H54 (cell line): ENCODE measurements around the gene DSG4.

Source experiments
- DNase-seq: peaks from one replicate; pipeline ENCODE4 v3.0.0; 2011; ENCODE audit warnings: low spot score, mixed read lengths; ENCODE audit not compliant: insufficient read length
- FAIRE-seq: peaks from 3 replicates; lab custom pipeline; 2011; peaks lifted over from hg19 to GRCh38; lab: Jason Lieb, UNC
- POLR2A ChIP-seq: IDR thresholded peaks from 2 replicates; pipeline ENCODE4 v1.6.1; 2011; ENCODE audit warnings: low read depth, mild to moderate bottlenecking, low read length

Gene DSG4

DNA sequence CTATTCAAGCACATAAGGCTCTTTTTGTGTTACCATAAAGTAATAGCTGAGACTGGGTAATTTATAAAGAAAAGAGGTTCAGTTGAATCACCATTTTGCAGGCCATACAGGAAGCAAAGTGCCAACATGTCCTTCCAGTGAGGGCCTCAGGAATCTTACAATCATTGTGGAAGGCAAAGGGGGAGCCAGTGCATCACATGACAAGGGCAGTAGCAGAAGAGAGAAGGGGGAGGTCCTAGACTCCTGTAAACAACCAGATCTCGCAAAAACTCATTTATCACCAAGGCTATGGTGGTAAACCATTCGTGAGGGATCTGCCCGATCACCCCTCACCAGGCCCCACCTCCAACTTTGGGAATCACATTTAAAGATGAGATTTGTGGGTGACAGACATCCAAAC lies 16.7 kb downstream of the DSG4 start:
- TF ChIP-seq POLR2A = no peak
- DNase-seq (no peak), FAIRE-seq (no peak)

DNA sequence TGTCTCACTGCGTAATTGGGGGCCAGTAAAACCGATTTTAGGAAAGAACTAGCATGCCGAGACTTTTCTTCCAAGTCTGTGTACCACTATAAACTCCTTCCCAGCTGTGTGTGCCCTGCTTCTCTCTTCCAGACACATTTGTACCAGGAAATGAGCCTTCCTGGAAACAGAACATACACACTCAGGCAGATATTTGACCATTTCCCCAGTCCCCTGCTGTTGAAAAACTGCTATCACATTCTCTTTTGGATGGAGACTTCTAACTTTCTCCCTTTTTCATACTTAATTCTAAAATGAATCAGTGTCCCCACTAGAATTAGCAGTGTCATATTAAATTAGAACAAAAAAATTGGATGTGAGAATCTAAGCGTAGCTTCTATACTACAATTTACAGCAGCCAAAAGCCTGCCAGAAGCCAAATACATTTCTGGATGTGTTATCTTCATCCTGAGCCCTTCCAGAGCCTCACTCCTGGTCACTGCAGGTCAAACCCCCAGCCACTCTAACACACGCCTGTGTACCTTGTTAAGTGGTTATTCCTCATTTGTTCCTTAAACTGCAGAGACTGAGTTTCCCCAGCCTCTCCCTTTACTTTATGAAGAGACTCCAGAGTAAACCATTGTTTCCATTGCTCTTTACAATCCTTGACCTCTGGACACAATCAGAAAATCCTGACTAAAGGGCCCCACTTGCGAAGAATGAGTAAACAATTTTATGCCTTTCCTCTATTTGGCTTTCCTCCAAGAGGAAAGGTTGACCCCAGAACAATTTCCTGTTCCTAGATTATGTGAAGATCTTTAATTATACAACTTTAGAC lies 20.4 kb downstream of the DSG4 start:
- no peak for TF ChIP-seq POLR2A
- no peak for FAIRE-seq

DNA sequence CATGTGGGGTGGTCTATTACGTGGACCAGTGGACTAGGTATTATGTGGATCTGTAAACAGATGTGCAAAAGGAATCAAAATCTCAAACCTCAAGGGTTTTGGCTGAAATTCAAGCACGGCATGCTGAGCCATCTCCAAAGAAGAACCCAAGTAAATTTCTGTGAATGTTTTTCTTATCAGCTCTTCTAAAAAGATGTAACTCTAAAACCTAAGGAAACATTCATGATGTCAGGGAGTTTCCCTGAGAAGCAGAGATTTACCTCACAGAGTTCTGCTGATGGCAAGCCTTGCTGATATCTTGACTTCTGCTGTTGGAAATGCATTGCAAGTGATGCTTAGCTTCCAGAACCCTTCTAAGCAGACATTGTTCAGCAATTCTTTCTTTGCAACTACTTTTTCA lies 21.6 kb downstream of the DSG4 start:
- DNase-seq (no peak), FAIRE-seq (no peak)
- no peak for TF ChIP-seq POLR2A

More for the DNA sequence above, 20.4 kb downstream of the DSG4 start:
- no peak for DNase-seq

DNA sequence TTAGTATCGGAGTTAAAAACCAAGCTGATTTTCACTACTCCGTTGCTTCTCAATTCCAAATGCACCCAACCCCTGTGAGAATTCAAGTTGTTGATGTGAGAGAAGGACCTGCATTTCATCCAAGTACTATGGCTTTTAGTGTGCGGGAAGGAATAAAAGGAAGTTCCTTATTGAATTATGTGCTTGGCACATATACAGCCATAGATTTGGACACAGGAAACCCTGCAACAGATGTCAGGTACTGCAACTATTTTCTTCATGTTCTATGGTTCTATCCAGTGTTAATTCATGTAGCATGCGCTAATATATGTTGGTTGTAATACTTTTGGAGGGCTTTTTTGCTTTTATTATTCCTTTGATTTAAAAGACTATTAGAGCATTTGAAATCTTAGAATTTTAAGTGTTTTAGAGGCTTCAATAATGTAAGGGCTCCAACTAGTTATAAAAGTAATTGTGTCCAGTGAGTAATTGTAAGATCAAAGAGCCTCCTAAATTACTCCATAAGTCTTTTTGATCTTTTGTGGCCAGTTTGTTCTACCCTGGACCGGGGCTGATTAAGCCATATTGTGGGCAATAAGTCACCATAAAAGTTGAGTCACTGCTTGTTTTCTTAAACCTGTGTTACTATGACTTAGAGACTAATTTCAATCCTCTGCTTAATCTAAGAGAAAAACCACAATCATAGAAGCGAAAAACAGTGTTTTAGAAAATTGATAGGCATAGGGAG lies 22.9 kb downstream of the DSG4 start:
- no peak for DNase-seq
- no peak for TF ChIP-seq POLR2A
- no peak for FAIRE-seq

DNA sequence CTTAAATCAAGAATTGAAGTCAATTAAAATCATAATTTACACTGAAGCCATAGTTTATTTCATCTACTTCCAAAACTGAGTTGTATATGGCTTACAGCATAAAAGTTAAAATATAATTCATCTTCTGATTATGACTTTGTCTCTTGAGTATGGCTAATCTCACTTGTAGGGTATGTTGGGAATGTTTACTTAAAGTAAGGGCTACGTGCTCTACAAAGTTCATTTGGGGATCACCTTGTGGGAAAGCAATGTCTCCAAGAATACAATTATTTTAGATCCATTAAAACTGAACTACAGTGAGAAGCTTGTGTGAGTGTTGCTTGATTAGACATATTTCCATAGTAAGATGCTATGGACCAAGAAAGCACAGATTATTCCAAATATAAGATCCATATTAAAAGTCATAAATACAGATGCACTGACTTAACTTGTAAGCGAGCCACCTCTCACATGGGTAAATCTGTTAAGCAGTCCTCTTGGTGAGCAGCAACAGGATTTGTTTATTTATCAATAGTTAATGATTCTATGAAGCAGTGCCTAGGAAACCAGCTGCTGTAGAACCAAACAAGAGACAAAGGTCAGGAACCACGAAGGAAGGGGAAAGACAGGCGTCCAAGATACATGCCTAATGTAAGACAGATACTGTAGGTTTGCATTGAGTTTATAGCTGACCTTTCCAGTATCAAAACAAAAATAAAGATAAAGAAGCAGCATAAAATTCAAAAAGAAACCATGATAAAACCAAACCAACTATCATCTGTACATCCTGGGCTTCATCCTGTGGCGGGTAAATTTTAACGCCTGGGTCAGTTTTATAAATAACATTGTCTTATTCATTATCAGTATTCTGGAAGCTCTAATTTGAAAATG lies 24.8 kb downstream of the DSG4 start:
- no peak for DNase-seq
- no peak for TF ChIP-seq POLR2A
- FAIRE-seq = no peak

DNA sequence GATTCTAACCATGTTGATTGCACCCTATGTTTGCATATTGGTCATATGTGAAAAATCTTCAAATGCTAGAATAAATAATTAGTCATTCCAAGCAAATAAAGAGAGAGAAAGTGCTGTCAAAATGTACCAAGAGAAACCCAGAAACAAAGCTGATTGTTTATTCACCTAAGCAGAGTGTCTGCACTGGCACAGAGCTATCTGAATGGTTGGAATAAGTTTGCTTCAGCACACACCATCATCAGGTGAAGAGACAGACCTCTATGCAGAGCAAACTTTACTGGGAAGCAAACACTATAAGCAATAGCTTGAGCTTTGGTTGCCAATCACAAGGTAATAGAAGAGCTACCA lies 25.4 kb downstream of the DSG4 start:
- no peak for TF ChIP-seq POLR2A
- DNase-seq = no peak
- FAIRE-seq = no peak

DNA sequence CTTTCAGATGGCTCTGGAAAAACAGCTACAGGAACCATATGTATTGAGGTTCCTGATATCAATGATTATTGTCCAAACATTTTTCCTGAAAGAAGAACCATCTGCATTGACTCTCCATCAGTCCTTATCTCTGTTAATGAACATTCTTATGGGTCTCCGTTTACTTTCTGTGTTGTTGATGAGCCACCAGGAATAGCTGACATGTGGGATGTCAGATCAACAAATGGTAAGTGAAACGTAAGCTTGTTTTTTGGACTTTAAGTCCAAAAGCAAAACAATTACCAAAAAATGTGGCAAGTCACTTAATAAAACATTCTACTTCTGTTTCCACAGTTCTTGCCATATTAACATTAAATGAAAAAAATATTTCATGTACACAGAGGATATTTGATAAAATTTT lies 26.8 kb downstream of the DSG4 start:
- no peak for TF ChIP-seq POLR2A
- no peak for DNase-seq
- FAIRE-seq = no peak

DNA sequence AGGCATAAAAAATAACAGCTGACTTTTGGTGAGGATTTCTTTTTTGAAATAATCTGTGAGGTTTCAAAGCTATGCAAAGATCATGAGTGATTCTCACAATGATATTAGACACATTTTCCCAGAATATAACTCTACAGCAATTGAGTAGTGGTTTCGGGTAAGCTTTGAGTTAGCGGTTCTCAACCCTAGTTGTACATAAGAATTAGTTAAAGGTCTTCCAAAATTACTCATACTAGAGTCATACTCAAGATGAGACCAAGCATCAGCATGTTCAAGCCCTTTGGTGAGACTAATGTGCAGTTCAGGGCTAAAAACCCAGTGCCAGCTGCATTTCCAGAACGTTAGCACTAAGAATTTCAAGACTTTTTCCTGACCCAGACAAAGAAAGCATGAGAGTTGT lies 31.1 kb downstream of the DSG4 start:
- DNase-seq (no peak), FAIRE-seq (no peak)
- no peak for TF ChIP-seq POLR2A

DNA sequence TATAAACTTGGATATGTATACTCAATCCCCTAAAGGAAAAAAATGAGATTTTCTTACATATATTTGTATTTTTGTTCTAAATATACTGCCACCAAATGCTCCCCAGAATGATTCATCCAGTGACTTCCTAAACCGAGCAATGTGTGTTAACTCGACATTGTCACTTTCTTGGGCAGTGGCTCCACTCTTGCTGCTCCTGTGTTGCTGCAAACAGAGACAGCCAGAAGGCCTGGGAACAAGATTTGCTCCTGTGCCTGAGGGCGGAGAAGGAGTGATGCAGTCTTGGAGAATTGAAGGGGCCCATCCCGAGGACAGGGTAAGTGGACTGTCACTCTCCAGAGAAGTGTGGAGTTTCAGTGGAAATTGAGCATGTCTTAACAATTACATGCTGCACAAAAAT lies 32.7 kb downstream of the DSG4 start:
- no peak for TF ChIP-seq POLR2A
- FAIRE-seq (no peak), DNase-seq (no peak)

DNA sequence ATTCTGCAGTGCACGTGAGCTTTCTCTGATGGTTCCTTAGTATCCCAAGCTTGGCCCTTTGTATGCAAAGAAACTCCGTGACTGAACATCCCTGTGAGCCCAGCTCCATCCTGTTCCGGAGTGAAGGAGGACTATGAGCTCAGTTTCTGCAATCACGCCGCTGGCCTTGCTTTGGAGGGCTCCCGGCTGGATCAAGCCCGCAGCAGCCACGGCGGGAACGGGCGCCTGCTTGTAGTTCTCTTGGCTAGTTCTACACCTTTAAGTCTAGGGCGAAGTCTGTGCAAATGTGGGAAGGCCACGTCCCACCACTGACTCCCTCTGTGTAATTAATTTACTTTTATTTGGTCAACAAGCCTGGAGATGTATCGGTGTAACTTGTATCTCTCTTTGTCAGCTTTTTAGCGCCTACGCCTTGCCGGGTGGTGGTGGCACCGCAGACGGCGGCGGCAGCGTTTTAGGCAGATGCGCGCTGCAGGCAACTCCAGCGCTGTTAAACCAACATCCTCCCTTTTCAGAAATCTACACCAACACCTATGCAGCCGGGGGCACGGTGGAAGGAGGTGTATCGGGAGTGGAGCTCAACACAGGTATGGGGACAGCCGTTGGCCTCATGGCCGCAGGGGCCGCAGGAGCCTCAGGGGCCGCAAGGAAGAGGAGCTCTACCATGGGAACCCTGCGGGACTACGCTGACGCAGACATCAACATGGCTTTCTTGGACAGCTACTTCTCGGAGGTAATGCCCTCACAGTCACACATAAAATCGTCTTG lies 34.3 kb downstream of the DSG4 start:
- FAIRE-seq (no peak), DNase-seq (no peak)
- TF ChIP-seq POLR2A = no peak

DNA sequence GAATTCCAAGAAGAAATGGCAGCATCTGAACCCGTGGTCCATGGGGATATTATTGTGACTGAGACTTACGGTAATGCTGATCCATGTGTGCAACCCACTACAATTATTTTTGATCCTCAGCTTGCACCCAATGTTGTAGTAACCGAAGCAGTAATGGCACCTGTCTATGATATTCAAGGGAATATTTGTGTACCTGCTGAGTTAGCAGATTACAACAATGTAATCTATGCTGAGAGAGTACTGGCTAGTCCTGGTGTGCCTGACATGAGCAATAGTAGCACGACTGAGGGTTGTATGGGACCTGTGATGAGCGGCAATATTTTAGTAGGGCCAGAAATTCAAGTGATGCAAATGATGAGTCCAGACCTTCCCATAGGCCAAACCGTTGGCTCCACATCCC lies 36.6 kb downstream of the DSG4 start:
- no peak for DNase-seq

DNA sequence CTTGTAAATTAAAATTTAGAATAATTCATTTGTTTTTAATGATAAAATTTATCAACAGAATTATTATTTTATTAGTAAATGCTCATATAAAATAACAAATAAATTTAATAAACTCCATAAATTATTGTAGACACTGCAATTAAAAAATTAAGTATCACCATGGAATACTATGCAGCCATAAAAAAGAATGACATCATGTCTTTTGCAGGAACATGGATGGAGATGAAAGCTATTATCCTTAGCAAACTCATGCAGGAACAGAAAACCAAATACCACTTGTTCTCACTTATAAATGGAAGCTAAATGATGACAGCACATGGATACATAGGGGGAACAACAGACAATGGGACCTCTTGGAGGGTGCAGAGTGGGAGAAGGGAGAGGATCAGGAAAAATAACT lies 41.3 kb downstream of the DSG4 start:
- FAIRE-seq = no peak
- no peak for DNase-seq

More for the DNA sequence above, 36.6 kb downstream of the DSG4 start:
- TF ChIP-seq POLR2A = no peak
- no peak for FAIRE-seq

DNA sequence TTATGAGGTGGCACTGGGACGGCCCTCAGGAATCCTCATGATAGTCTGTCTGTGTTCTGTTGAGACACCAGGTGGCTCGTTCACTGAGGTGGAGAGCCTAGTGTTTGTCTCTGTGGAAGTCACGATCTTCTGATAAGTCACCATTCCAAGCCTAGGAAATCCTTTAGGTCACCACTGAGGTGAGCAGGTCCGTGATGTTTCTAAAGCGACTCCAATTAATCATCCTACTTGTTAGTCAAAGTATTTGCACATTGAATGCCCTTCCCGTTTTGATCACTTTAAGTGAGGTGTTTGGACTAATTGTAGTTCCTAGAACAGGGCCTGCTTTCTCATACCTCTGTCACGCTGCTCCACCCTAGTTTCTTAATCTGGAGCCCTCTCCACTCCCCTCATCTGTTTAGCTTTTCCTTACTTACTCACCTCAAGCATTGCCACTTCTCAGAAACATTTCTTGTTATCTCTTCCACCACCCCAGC lies 42.9 kb downstream of the DSG4 start:
- FAIRE-seq = no peak
- DNase-seq = no peak
- TF ChIP-seq POLR2A = no peak

More for the DNA sequence above, 41.3 kb downstream of the DSG4 start:
- TF ChIP-seq POLR2A = no peak
